PFSK-1 (cell line): ENCODE measurements around the gene ONECUT3.

Experiments used
- FOXP2 ChIP-seq: optimal IDR thresholded peaks from 2 replicates; pipeline ENCODE3; 2011; ENCODE audit warnings: borderline replicate concordance, control low read depth, inconsistent platforms; ENCODE audit not compliant: insufficient read depth; ENCODE audit errors: extremely low read length, extremely low read depth
- POLR2AphosphoS5 ChIP-seq: IDR thresholded peaks from 2 replicates; pipeline ENCODE4 v1.6.1; 2012; ENCODE audit warnings: low read depth, mild to moderate bottlenecking, control low read depth, low read length, moderate library complexity
- REST ChIP-seq, 2 experiments: IDR thresholded peaks; 2 replicates each; pipeline versions ENCODE4 v1.6.1 to v1.8.0; 2011 to 2012; ENCODE audit warnings: low read depth in 2 of 2, low read length in 2 of 2, control low read depth in 1 of 2, inconsistent platforms in 1 of 2, mild to moderate bottlenecking in 1 of 2, moderate library complexity in 1 of 2; ENCODE audit not compliant: insufficient read depth in 1 of 2
- SIN3A ChIP-seq: IDR thresholded peaks from 2 replicates; pipeline ENCODE4 v1.6.1; 2012; ENCODE audit warnings: mild to moderate bottlenecking, low read length, moderate library complexity, borderline replicate concordance; ENCODE audit not compliant: insufficient read depth
- TAF1 ChIP-seq: IDR thresholded peaks from 2 replicates; pipeline ENCODE4 v1.6.1; 2012; ENCODE audit warnings: low read length, control low read depth, borderline replicate concordance; ENCODE audit not compliant: insufficient read depth

Gene ONECUT3

GRCh38 chr19:1830568-1830967 lies 77.3 kb downstream of the ONECUT3 start:
- TF ChIP-seq REST (IDR thresholded peaks at IDR 0.05; ENCODE audit: insufficient read depth in 1 of 2, low read depth in 2 of 2, low read length in 2 of 2) (no peak), TAF1 (no peak), FOXP2 (no peak), POLR2AphosphoS5 (no peak), SIN3A (no peak)
